Progenitor cell of endocrine pancreas (in vitro differentiated cells): Measurements from ENCODE around the gene TSNAXIP1. TPM values are rescaled to one million over a fixed set of nuclear protein-coding genes. Genes with fewer than 3 reads are reported as not detected.

Experiments used
- DNase-seq: peaks from one replicate; pipeline ENCODE4 v3.0.0; 2021; ENCODE audit warnings: low spot score; ENCODE audit not compliant: unreplicated experiment
- H3K27ac Mint-ChIP-seq: 2 replicates; pipeline ENCODE4 v1.8.0; 2021; ENCODE audit warnings: mild to moderate bottlenecking, moderate library complexity, mixed read lengths
- H3K27me3 Mint-ChIP-seq: 2 replicates; pipeline ENCODE4 v1.8.0; 2021; ENCODE audit warnings: mixed read lengths
- H3K36me3 Mint-ChIP-seq: 2 replicates; pipeline ENCODE4 v1.8.0; 2022; ENCODE audit warnings: mixed read lengths; ENCODE audit not compliant: insufficient read depth
- H3K4me1 Mint-ChIP-seq: 2 replicates; pipeline ENCODE4 v1.8.0; 2021; ENCODE audit warnings: low read depth, mixed read lengths
- H3K4me3 Mint-ChIP-seq: 2 replicates; pipeline ENCODE4 v1.8.0; 2021; ENCODE audit warnings: low read depth, mild to moderate bottlenecking, moderate library complexity, mixed read lengths
- H3K9me3 Mint-ChIP-seq: 2 replicates; pipeline ENCODE4 v1.8.0; 2021; ENCODE audit warnings: low read depth, mixed read lengths
- CTCF ChIP-seq: fragments of 200-600 bp; sonication (generic); IDR thresholded peaks from one replicate; pipeline ENCODE4 v1.5.0; 2021; ENCODE audit warnings: antibody characterized with exemption, mild to moderate bottlenecking; ENCODE audit not compliant: unreplicated experiment
- long read RNA-seq: library from polyadenylated mRNA; unstranded; transcript quantifications from one replicate; pipeline ENCODE4 v2.0.0, GENCODE V29; 2020
- total RNA-seq: library from RNA; stranded (reverse); gene quantifications from 2 replicates; pipeline ENCODE4 v1.2.1, GENCODE V29; 2021

The TSNAXIP1 gene
- 12.3 and 14.5 TPM in 2 replicates for total RNA-seq
- long read RNA-seq, partial matches to known transcripts, result 8 of 75 reads
- long read RNA-seq, other reads (novel, unspliced or antisense), result 59 of 75 reads

- Mint-ChIP-seq H3K36me3 (peaks cover 6% of the 10 kb centered on the region), H3K27me3 (no peaks in the 10 kb centered on the region), H3K4me3 (peak within 1 kb of the TSS; percentile 94), H3K9me3 (no peaks in the 10 kb centered on the region), H3K27ac (peak within 1 kb of the TSS; percentile 96), H3K4me1 (peaks cover 13% of the 10 kb centered on the region)
- TF ChIP-seq CTCF, result no peak
- DNase-seq, result peak; percentile 91
Measured at GRCh38 chr16:67806428-67807147, at the start of gene TSNAXIP1, which contains the start of gene RANBP10. Gene TSNAXIP1, plus strand, starts transcription at chr16:67806889. Its CDS starts 261 bp downstream, at chr16:67807150. Gene RANBP10, minus strand, starts transcription at chr16:67806560. Its CDS starts 24 bp downstream, at chr16:67806536.

GRCh38 chr16:67758006-67758405 is 48.7 kb upstream of the TSNAXIP1 start:
- Mint-ChIP-seq H3K4me1 (no peaks in the 10 kb centered on the region), H3K27ac (no peak overlapping the region), H3K9me3 (no peaks in the 10 kb centered on the region), H3K36me3 (peaks cover 2% of the 10 kb centered on the region), H3K4me3 (no peak overlapping the region), H3K27me3 (no peaks in the 10 kb centered on the region)
- no peak for DNase-seq
- TF ChIP-seq CTCF, result no peak

GRCh38 chr16:67758966-67759365 is 47.7 kb upstream of the TSNAXIP1 start:
- H3K27me3 Mint-ChIP-seq, result no peaks in the 10 kb centered on the region
- no peaks in the 10 kb centered on the region for H3K4me1 Mint-ChIP-seq
- H3K4me3 Mint-ChIP-seq, result no peak overlapping the region
- peak overlapping the region; percentile 67 for H3K27ac Mint-ChIP-seq
- no peak for TF ChIP-seq CTCF
- peaks cover 3% of the 10 kb centered on the region for H3K36me3 Mint-ChIP-seq
- H3K9me3 Mint-ChIP-seq, result no peaks in the 10 kb centered on the region
- no peak for DNase-seq

GRCh38 chr16:67760206-67760955 is 46.3 kb upstream of the TSNAXIP1 start:
- Mint-ChIP-seq H3K27ac (no peak overlapping the region), H3K4me3 (no peak overlapping the region), H3K9me3 (no peaks in the 10 kb centered on the region), H3K4me1 (no peaks in the 10 kb centered on the region), H3K27me3 (no peaks in the 10 kb centered on the region), H3K36me3 (peaks cover 3% of the 10 kb centered on the region)
- DNase-seq, result no peak
- no peak for TF ChIP-seq CTCF

GRCh38 chr16:67760956-67761230 is 45.8 kb upstream of the TSNAXIP1 start:
- no peak for DNase-seq
- H3K27ac Mint-ChIP-seq, result no peak overlapping the region
- H3K36me3 Mint-ChIP-seq, result peaks cover 3% of the 10 kb centered on the region
- no peak for TF ChIP-seq CTCF
- no peaks in the 10 kb centered on the region for H3K9me3 Mint-ChIP-seq
- no peaks in the 10 kb centered on the region for H3K27me3 Mint-ChIP-seq
- no peak overlapping the region for H3K4me3 Mint-ChIP-seq
- H3K4me1 Mint-ChIP-seq, result no peaks in the 10 kb centered on the region
